Smooth muscle cell (in vitro differentiated cells): ENCODE data around the gene TOM1L1. TPM values are rescaled to one million over a fixed set of nuclear protein-coding genes. Genes with fewer than 3 reads are reported as not detected.

Source experiments
- DNase-seq: peaks from one replicate; lab custom pipeline; 2025; ENCODE audit not compliant: unreplicated experiment; lab: John Stamatoyannopoulos, UW
- H2AFZ ChIP-seq: fragments of 200-600 bp; sonication (generic); 2 replicates; pipeline ENCODE4 v1.6.0; 2016; ENCODE audit warnings: antibody characterized with exemption, low read depth, mild to moderate bottlenecking
- H3F3A ChIP-seq: fragments of 200-600 bp; sonication (generic); 2 replicates; pipeline ENCODE4 v1.6.0; 2017; ENCODE audit warnings: antibody characterized with exemption, low read depth
- H3K27ac ChIP-seq: fragments of 200-600 bp; sonication (generic); 2 replicates; pipeline ENCODE4 v1.5.1; 2016; ENCODE audit warnings: low read depth, mild to moderate bottlenecking
- H3K27me3 ChIP-seq: fragments of 200-600 bp; sonication (generic); 2 replicates; pipeline ENCODE4 v1.6.1; 2016; ENCODE audit warnings: low read depth, mild to moderate bottlenecking
- H3K36me3 ChIP-seq: fragments of 200-600 bp; sonication (generic); 2 replicates; pipeline ENCODE4 v1.5.1; 2016; ENCODE audit warnings: low read depth
- H3K4me1 ChIP-seq: fragments of 200-600 bp; sonication (generic); 2 replicates; pipeline ENCODE4 v1.5.1; 2016; ENCODE audit warnings: low read depth
- H3K4me2 ChIP-seq: fragments of 200-600 bp; sonication (generic); 2 replicates; pipeline ENCODE4 v1.6.0; 2016; ENCODE audit warnings: mild to moderate bottlenecking
- H3K4me3 ChIP-seq: fragments of 200-600 bp; sonication (generic); 2 replicates; pipeline ENCODE4 v1.5.1; 2016; ENCODE audit warnings: mild to moderate bottlenecking
- H3K79me2 ChIP-seq: fragments of 200-600 bp; sonication (generic); 2 replicates; pipeline ENCODE4 v1.6.0; 2016; ENCODE audit warnings: low read depth, mild to moderate bottlenecking
- H3K9ac ChIP-seq: fragments of 200-600 bp; sonication (generic); 2 replicates; pipeline ENCODE4 v1.6.0; 2016; ENCODE audit warnings: low read depth
- H3K9me3 ChIP-seq: fragments of 200-600 bp; sonication (generic); replicated peaks from 2 replicates; pipeline ENCODE4 v1.5.1; 2016; ENCODE audit warnings: low read depth
- H4K20me1 ChIP-seq: fragments of 200-600 bp; sonication (generic); 2 replicates; pipeline ENCODE4 v1.6.0; 2016; ENCODE audit warnings: low read depth
- CTCF ChIP-seq: fragments of 200-600 bp; sonication (generic); IDR thresholded peaks from 2 replicates; pipeline ENCODE4 v1.5.1; 2017; ENCODE audit warnings: borderline replicate concordance, mild to moderate bottlenecking, antibody characterized with exemption; ENCODE audit not compliant: insufficient read depth, poor library complexity, severe bottlenecking
- WGBS: methylation state at CpG from one replicate; pipeline ENCODE4 v1.1.7; 2016; ENCODE audit warnings: low lambda C conversion rate; 5-methylcytosine and 5-hydroxymethylcytosine counted together
- polyA plus RNA-seq: library from polyadenylated mRNA; unstranded; fragments of >200 nt; fragmentation: Nextera tagmentation; extraction: Ambion mirVana; gene quantifications from 2 replicates; pipeline ENCODE4 v1.2.1, GENCODE V29; 2016
- total RNA-seq: library from RNA; depleted of rRNA; stranded (reverse); fragments of >200 nt; gene quantifications from 2 replicates; pipeline ENCODE4 v1.2.3, GENCODE V29; 2014

TOM1L1 gene
- total and polyA plus RNA-seq, 2 experiments from 2014 or later: 3.9 to 8.5 TPM

DNA sequence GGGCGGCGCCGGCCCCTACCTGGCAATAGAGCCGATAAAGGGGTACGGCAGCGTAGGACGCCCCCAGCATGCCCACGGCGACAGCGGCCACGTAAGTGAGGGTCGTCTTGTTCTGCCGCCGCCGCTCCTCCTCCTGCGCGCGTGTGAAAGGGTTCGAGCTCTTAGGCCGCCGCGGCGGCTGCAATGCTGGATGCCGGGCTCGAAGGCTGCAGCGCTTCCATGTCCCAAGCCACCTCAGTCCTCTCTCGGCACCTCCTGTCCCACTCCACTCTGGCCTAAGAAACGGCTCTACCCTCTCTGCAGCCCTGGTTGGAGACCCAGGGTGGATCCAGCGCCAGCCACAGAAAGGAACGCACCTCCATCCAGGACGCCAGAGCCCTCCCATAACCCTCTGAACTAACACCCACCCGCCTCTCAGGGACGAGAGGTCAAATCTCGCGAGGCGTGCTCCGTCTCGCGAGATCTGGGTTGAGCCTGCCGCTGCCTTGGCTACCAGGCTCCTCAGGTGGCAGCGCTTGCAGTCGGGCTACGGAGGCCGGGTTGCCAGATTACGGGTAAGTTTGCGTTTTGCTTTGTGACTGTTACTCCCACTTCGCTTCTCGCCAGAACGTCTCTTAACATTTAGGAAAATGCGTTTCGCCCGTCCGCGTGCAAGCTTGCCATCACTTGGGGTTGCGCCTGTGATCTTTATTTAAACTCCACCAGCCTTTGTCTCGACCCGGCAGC lies 67.8 kb downstream of the TOM1L1 start, which contains the start of the genes COX11 and STXBP4:
Gene COX11 (minus strand): TSS at position 393 of the 726 bp plus-strand sequence. CDS start 8 bp downstream, at position 385.
Gene STXBP4 (plus strand): TSS at position 504 of the 726 bp plus-strand sequence. CDS start 17,455 bp downstream, outside the sequence.
- under 1% methylated on average over 57 of the region's 57 CpGs for WGBS
- peak; percentile 32 for TF ChIP-seq CTCF
- Histone ChIP-seq H3K36me3 (peaks cover 15% of the 10 kb centered on the region), H3K9me3 (no peaks in the 10 kb centered on the region), H3K4me1 (peaks cover 22% of the 10 kb centered on the region), H3K4me2 (peak within 1 kb of the TSS; percentile 94), H4K20me1 (peaks cover 21% of the 10 kb centered on the region), H3K79me2 (peaks cover 64% of the 10 kb centered on the region), H3K27ac (peak within 1 kb of the TSS; percentile 82), H3F3A (no peaks in the 10 kb centered on the region), H2AFZ (peak within 1 kb of the TSS; percentile 98), H3K9ac (peak within 1 kb of the TSS; percentile 91), H3K27me3 (no peaks in the 10 kb centered on the region), H3K4me3 (peak within 1 kb of the TSS; percentile 92)
- DNase-seq: peak; percentile 74

DNA sequence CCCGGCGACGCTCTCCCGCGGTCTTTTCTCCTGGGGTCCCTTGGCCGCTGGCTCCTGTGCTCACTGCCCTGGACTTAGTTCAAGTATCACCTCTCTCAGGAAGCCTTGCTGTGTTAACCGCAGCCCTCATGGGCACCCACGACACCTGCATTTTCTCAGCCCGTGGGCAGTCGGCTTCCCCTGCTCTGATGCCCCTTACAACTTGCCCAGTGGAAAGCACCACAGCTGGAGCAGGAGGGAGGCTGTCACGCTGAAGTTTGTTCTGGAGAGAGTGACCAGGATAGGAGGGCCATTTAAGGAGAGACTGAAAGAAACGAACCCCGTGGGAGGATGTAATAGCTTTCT lies 68.3 kb downstream of the TOM1L1 start:
- H3K4me3 ChIP-seq: peak overlapping the region; percentile 92
- peak overlapping the region; percentile 82 for H3K27ac ChIP-seq
- no peak for DNase-seq
- H3K9me3 ChIP-seq: no peaks in the 10 kb centered on the region
- H3F3A ChIP-seq: no peaks in the 10 kb centered on the region
- peaks cover 69% of the 10 kb centered on the region for H3K79me2 ChIP-seq
- peaks cover 23% of the 10 kb centered on the region for H4K20me1 ChIP-seq
- H3K4me1 ChIP-seq: peaks cover 22% of the 10 kb centered on the region
- H3K36me3 ChIP-seq: peaks cover 10% of the 10 kb centered on the region
- peak overlapping the region; percentile 98 for H2AFZ ChIP-seq
- H3K9ac ChIP-seq: peak overlapping the region; percentile 91
- WGBS: 0% methylated on average over 13 of the region's 13 CpGs
- peak overlapping the region; percentile 94 for H3K4me2 ChIP-seq
- no peaks in the 10 kb centered on the region for H3K27me3 ChIP-seq
- TF ChIP-seq CTCF: no peak

- Histone ChIP-seq H3K27ac (peak overlapping the region; percentile 82), H3K4me3 (peak overlapping the region; percentile 92), H3K4me2 (peak overlapping the region; percentile 94), H3K4me1 (peaks cover 22% of the 10 kb centered on the region), H3K27me3 (no peaks in the 10 kb centered on the region), H3K36me3 (peaks cover under 1% of the 10 kb centered on the region), H3K79me2 (peaks cover 75% of the 10 kb centered on the region), H3K9me3 (no peaks in the 10 kb centered on the region), H2AFZ (peak overlapping the region; percentile 98), H3F3A (no peaks in the 10 kb centered on the region), H4K20me1 (peaks cover 21% of the 10 kb centered on the region), H3K9ac (peak overlapping the region; percentile 91)
- no peak for TF ChIP-seq CTCF
- DNase-seq: no peak
- WGBS: 67% methylated on average over 7 of the region's 7 CpGs
These were observed 69.3 kb downstream of the TOM1L1 start for GRCh38 chr17:54969658-54970572.
